HL-60/S4 (cell line): ENCODE results near the gene CASP14.
"Not testable (repeated sequence)": the region's sequence is repeated elsewhere in the genome, so short reads cannot be mapped to it uniquely, and the experiment has no call there.

Experiments used
- in situ Hi-C: fragments of 300-500 bp; cut with MboI; formaldehyde crosslinking; loops from 2 replicates; pipeline ENCODE4 v1.14.3; 2022; ENCODE audit warnings: low sequenced_read_pairs

The CASP14 gene

GRCh38 chr19:15048885-15049541 lies at the start of gene CASP14:
CASP14 (plus strand) TSS chr19:15049480; CDS start chr19:15052252, 2,772 bp downstream.
- in situ Hi-C loops: no loop called here

GRCh38 chr19:15008308-15008707 lies 41.0 kb upstream of the CASP14 start:
- in situ Hi-C loops: no loop called here

- in situ Hi-C loops: no loop called here
These were observed 38.6 kb upstream of the CASP14 start for GRCh38 chr19:15010501-15011300.

GRCh38 chr19:15014579-15014978 lies 34.7 kb upstream of the CASP14 start:
- in situ Hi-C loops: no loop called here

- in situ Hi-C loops: no loop called here
These were observed 33.2 kb upstream of the CASP14 start for GRCh38 chr19:15015946-15016542.

GRCh38 chr19:15018836-15019235 lies 30.4 kb upstream of the CASP14 start:
- in situ Hi-C loops: not testable (repeated sequence)

- in situ Hi-C loops: no loop called here
These were observed 27.8 kb upstream of the CASP14 start for GRCh38 chr19:15021286-15022007.

- in situ Hi-C loops: no loop called here
These were observed 26.5 kb upstream of the CASP14 start for GRCh38 chr19:15022752-15023151.

- in situ Hi-C loops: no loop called here
These were observed 24.1 kb upstream of the CASP14 start for GRCh38 chr19:15025217-15025616.

GRCh38 chr19:15028490-15028889 lies 20.8 kb upstream of the CASP14 start:
- in situ Hi-C loops: no loop called here

GRCh38 chr19:15031675-15032074 lies 17.6 kb upstream of the CASP14 start:
- in situ Hi-C loops: no loop called here

GRCh38 chr19:15035795-15036311 lies 13.4 kb upstream of the CASP14 start:
- in situ Hi-C loops: no loop called here

GRCh38 chr19:15037586-15037985 lies 11.7 kb upstream of the CASP14 start:
- in situ Hi-C loops: no loop called here

GRCh38 chr19:15038294-15038693 lies 11.0 kb upstream of the CASP14 start:
- in situ Hi-C loops: no loop called here

- in situ Hi-C loops: no loop called here
These were observed 7.3 kb upstream of the CASP14 start for GRCh38 chr19:15042003-15042402.

- in situ Hi-C loops: no loop called here
These were observed 6.5 kb upstream of the CASP14 start for GRCh38 chr19:15042826-15043225.

GRCh38 chr19:15045506-15045905 lies 3.8 kb upstream of the CASP14 start:
- in situ Hi-C loops: no loop called here

- in situ Hi-C loops: no loop called here
These were observed 1.6 kb upstream of the CASP14 start for GRCh38 chr19:15047680-15048079.

- in situ Hi-C loops: no loop called here
These were observed 1.2 kb upstream of the CASP14 start for GRCh38 chr19:15048128-15048527.

- in situ Hi-C loops: no loop called here
These were observed 1.4 kb downstream of the CASP14 start for GRCh38 chr19:15050639-15051038.

GRCh38 chr19:15062036-15062435 lies 12.8 kb downstream of the CASP14 start:
- in situ Hi-C loops: no loop called here
